Sciatic nerve (tissue), 2 donors: ENCODE results near the gene PPM1H. TPM values are rescaled to one million over a fixed set of nuclear protein-coding genes. Genes with fewer than 3 reads are reported as not detected.
"Not testable (repeated sequence)": the region's sequence is repeated elsewhere in the genome, so short reads cannot be mapped to it uniquely, and the experiment has no call there.

ENCODE experiments used
- ATAC-seq: fragments of 200-7000 bp; cut with Tn5 transposase; one replicate; pipeline ENCODE4 v1.9.1; 2020; ENCODE audit warnings: mild to moderate bottlenecking, moderate library complexity
- DNase-seq: peaks from one replicate; pipeline ENCODE4 v3.0.0-alpha.2; 2020; ENCODE audit warnings: low spot score
- intact Hi-C: fragments of 100-400 bp; cut with DNase I; formaldehyde crosslinking; loops from one replicate; pipeline ENCODE4 v1.14.2; 2022
- total RNA-seq: library from RNA; stranded (reverse); fragmentation: NEBNext Ultra II Directional; extraction: Animal tissue kit (Norgen Biotek cat#: 25700); gene quantifications from one replicate; pipeline ENCODE4 v1.2.1, GENCODE V29; 2021
- donor health status: DM: no; HTN: no; CAD: no.
- donor health status: DM: no; HTN: no; CAD: no.

PPM1H gene
- total RNA-seq, 1 donor from 2014 or later = 12.3 TPM

- ATAC-seq = peak; percentile 91
Observed at GRCh38 chr12:62684570-62685295, 250.2 kb downstream of the PPM1H start.

DNA sequence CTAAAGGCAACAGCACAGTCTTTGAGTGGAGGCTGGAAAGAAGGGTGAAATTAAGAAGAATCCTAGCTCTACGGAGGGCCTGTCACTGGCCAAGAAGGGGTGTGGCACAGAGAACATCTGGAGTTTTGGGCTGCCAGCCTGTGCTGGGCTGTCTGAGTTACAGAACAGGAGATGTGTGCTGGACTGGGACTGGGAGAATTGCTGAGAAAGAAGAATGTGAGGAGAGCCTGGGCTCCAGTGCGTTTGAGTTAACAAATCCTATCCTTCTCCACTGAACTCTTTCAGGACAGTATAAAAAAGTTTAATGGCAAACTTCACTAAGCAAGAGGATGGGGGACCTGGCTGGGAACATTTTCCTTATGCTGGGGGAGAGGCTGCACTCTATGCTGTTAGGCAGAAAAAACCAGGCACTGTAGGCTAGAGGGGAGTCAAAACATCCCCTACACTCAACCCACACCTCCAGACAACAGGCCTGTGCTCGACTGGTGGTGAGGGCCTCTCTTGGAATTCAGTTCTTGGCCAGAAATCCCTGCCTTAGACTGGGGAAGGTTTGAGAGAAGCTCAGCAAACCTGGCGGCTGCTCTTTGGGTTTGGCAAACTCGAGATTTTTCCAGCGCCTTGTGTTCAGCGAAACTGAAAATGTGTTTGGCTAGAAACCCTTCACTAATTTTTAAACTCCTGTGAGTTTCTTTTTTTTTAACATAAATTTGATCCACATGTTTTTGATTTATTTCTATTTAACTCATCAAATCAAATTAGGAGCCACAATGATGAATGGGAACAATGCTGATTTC lies 251.0 kb downstream of the PPM1H start:
- ATAC-seq = peak; percentile 89
- intact Hi-C loops = no loop called here
- DNase-seq = peak; percentile 83

More at GRCh38 chr12:62684570-62685295, 250.2 kb downstream of the PPM1H start:
- peak; percentile 89 for DNase-seq
- intact Hi-C loops = no loop called here

GRCh38 chr12:62681306-62681705 lies 253.6 kb downstream of the PPM1H start:
- intact Hi-C loops = no loop called here
- ATAC-seq = no peak
- DNase-seq = no peak

GRCh38 chr12:62679608-62680007 lies 255.3 kb downstream of the PPM1H start:
- DNase-seq (no peak), ATAC-seq (no peak)
- intact Hi-C loops = no loop called here

DNA sequence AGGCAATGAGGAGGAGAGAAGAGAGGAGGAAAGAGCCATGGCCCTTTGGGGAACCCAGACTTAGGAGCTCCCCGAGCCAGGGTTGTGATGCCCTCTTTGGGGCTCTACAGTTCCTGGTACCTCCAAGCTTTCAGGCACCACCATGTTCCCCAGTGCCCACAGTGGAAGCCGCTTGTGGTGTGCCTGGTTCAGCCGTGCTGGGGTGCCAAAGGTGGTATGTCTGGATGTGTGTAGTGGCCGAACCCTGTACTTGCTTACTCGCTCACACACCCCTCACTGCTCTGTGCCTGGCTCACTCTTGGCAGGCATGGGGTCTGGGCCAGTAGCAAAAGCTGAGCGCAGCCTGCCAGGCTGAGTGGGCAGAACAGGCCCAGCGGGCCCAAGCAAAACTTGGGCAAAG lies 257.6 kb downstream of the PPM1H start:
- intact Hi-C loops = no loop called here
- DNase-seq = no peak
- no peak for ATAC-seq

DNA sequence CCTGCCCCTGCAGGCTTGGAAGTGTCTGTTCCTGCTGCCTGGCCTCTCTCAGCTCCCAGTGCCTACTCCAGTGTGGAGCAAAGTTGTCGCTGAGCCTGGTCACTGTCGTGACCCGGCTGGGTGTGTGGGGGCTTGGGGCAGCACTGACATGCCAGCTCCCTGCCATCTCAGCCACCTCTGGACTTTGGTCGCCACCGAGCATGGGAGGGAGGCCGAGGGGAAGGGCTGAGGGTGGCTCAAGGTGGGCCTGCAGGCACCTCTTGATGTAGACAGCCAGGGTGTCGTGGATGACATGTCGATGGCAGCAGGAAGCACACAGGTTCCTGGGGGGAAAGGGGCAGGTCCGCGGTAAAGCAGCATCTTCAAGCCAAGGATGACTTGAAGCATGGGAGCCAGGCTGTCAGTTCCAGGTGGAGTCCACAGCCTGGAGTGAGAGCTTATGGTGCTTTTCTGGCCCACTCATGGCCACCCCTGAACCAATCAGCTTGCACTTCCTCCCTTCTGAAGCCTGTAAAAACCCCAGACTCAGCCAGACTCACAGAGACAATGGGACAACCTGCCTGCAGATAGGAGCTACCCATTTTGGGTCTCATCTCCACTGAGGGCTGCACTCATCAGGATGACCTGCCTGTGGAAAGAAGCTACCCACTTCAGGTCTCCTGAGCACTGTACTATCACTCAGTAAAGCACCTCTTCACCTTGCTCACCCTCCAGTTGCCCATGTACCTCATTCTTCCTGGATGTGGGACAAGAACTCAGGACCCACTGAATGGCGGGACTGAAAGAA lies 258.2 kb downstream of the PPM1H start:
- DNase-seq (no peak), ATAC-seq (no peak)
- intact Hi-C loops = no loop called here

DNA sequence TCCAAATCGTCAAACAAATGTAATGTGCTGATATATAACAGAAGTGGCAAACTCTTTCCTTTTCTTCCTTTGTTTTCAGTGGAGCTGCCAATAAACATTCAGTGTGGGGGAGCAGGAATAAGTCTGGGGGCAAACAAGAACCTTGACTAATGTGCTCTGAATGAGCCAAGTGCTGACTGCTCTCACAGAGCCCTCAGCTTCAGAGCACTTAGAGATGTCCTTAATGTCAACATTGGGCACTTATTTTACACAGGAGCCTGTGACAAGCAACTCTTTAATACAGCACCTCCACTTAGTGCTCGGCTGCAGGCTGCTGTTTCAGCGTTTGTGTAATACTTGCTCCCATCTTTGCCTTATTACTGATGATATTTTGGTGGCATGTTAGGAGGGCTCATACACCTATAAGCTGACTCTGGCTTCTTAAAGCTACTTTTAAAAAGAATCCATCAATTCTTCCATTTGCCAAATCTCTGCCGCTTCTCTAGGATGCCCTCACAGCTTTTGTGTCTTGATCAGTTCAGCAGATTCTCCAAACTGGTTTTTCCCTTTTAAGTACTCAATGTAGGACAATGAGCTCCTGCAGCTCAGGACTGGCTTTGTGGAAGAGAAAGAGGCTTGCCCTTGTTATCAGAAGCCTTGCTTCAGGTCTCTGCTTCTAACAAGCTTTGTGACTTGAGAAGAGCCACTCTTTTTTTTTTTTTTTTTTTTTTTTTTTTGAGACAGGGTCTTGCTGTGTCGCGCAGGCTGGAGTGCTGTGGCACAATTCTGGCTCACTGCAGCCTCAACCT lies 261.7 kb downstream of the PPM1H start:
- intact Hi-C loops = no loop called here
- no peak for DNase-seq
- ATAC-seq = no peak

DNA sequence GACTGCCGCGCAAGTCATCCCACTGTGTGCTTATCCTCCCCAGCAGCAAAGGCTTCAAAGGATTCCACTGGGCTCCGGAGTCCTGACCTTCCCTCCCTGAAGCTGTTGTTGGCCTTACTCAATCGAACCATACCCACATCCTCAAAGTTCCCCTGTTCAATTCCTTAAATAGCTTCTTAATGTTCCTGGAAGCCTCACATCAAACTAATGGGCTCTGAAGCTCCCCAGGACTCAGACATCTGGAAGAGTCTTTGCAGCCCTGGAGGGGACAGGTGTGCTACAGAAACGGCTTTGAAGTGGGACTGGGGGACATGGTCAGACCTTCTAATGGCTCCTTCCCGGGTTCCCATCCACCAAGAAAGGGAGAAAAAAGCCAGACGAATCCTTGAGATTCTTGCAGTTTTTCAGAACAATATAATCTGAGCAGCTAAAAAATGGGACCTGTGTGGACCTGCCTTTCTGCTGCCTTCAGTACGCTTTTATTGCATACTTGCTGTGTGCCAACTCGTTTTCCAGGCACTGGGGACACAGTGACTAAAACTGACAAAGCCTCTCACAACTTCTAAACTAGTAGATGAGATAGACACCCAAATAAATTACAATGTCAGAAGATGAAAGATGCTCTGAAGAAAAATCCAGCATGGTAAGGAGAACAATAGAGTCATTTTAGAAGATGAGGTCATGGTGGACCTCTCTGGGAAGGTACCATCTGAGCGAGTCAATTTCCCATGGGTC lies 263.8 kb downstream of the PPM1H start:
- intact Hi-C loops = no loop called here
- no peak for DNase-seq

GRCh38 chr12:62668782-62669181 lies 266.2 kb downstream of the PPM1H start:
- intact Hi-C loops = no loop called here
- DNase-seq = no peak

More for the DNA sequence above, 263.8 kb downstream of the PPM1H start:
- no peak for ATAC-seq

GRCh38 chr12:62664951-62665350 lies 270.0 kb downstream of the PPM1H start:
- intact Hi-C loops, DNase-seq, ATAC-seq: not testable (repeated sequence)

More at GRCh38 chr12:62668782-62669181, 266.2 kb downstream of the PPM1H start:
- ATAC-seq = no peak

GRCh38 chr12:62660756-62661155 lies 274.2 kb downstream of the PPM1H start:
- no peak for DNase-seq
- peak; percentile 81 for ATAC-seq
- intact Hi-C loops = no loop called here

- ATAC-seq (no peak), DNase-seq (no peak)
- intact Hi-C loops = no loop called here
Observed at GRCh38 chr12:62659453-62660295, 275.3 kb downstream of the PPM1H start.

GRCh38 chr12:62658910-62659309 lies 276.0 kb downstream of the PPM1H start:
- DNase-seq (no peak), ATAC-seq (no peak)
- intact Hi-C loops = no loop called here

GRCh38 chr12:62657363-62657632 lies 277.7 kb downstream of the PPM1H start:
- intact Hi-C loops = no loop called here
- DNase-seq (no peak), ATAC-seq (no peak)

GRCh38 chr12:62656591-62657362 lies 278.2 kb downstream of the PPM1H start:
- DNase-seq (no peak), ATAC-seq (no peak)
- intact Hi-C loops = no loop called here

DNA sequence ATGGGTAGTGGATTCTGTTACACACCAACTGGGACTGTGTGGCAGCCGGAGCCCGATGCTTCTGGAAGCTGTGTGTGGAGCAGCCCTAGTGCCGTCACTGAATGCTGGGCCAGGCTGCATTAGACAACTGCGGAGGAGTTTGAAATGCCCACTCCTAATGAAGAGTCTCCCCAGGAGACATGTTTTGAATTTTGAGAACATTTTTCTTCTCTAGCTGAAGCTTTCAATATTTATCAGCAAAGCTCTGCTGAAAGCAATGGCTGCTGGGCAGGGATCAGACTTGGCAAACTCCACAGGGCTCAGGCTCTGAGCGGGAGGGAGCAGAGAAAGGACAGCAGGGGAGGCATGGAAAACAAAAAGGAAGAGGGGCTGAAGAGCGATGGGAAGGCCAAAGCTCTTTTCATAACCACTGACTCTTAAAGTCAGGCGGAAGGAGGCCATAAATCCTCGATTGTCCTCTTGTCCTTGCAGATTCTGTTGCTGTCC lies 279.2 kb downstream of the PPM1H start:
- intact Hi-C loops = no loop called here
- peak; percentile 45 for ATAC-seq

More for the DNA sequence above, 279.2 kb downstream of the PPM1H start:
- no peak for DNase-seq
